Breast epithelium (tissue), 4 donors: Measurements from ENCODE around the gene DND1. TPM values are rescaled to one million over a fixed set of nuclear protein-coding genes. Genes with fewer than 3 reads are reported as not detected.
"Not testable (repeated sequence)": the region's sequence is repeated elsewhere in the genome, so short reads cannot be mapped to it uniquely, and the experiment has no call there.

Source experiments
- DNase-seq, 2 donors: peaks; one replicate each; pipeline ENCODE4 v3.0.0-alpha.2; 2019; ENCODE audit warnings: low spot score in 2 of 2
- H3K27ac ChIP-seq, 2 donors: fragments of 200-600 bp; sonication (generic) in 1 of 2; one replicate each; pipeline ENCODE4 v1.5.1; 2016 to 2019; ENCODE audit warnings: mild to moderate bottlenecking in 1 of 2
- H3K27me3 ChIP-seq, 2 donors: fragments of 200-600 bp; sonication (generic) in 1 of 2; one replicate each; pipeline versions ENCODE4 v1.5.1 to v1.6.0; 2017 to 2019; ENCODE audit warnings: control low read depth in 1 of 2, mild to moderate bottlenecking in 1 of 2
- H3K36me3 ChIP-seq: fragments of 200-600 bp; one replicate; pipeline ENCODE4 v1.5.1; 2019
- H3K4me1 ChIP-seq, 2 donors: fragments of 200-600 bp; sonication (generic); one replicate each; pipeline ENCODE4 v1.5.1; 2016 to 2019; ENCODE audit warnings: control low read depth in 1 of 2
- H3K4me3 ChIP-seq, 3 donors: fragments of 200-600 bp; sonication (generic); 1 replicate in 2 of 3; 2 replicates in 1 of 3; pipeline ENCODE4 v1.5.1; 2016 to 2019; ENCODE audit warnings: mild to moderate bottlenecking in 3 of 3, moderate library complexity in 2 of 3
- H3K9me3 ChIP-seq, 2 donors: fragments of 200-600 bp; sonication (generic) in 1 of 2; one replicate each; pipeline ENCODE4 v1.5.1; 2016 to 2019; ENCODE audit warnings: control low read depth in 1 of 2
- POLR2A ChIP-seq: fragments of 450-650 bp; IDR thresholded peaks from one replicate; pipeline ENCODE4 v1.6.1; 2016; ENCODE audit warnings: antibody characterized with exemption, mild to moderate bottlenecking, moderate library complexity
- POLR2AphosphoS5 ChIP-seq, 3 donors: sonication (generic); formaldehyde crosslinking; IDR thresholded peaks; one replicate each; pipeline ENCODE4 v1.6.1; 2017; ENCODE audit warnings: antibody characterized with exemption in 3 of 3
- intact Hi-C: fragments of 100-400 bp; cut with DNase I; formaldehyde crosslinking; loops from one replicate; pipeline ENCODE4 v1.15.1; 2023; ENCODE audit warnings: low total_unique reads
- total RNA-seq, 3 donors: library from RNA; depleted of rRNA; stranded (reverse); fragments of >200 nt; gene quantifications; one replicate each; pipeline ENCODE4 v1.1.0, GENCODE V29; 2016
- TF ChIP-seq, protein P1 (sequence below), 3 donors: fragments of 450-650 bp; IDR thresholded peaks; one replicate each; pipeline ENCODE4 v1.5.1; 2016 to 2017; ENCODE audit warnings: antibody characterized with exemption in 3 of 3, mild to moderate bottlenecking in 3 of 3, moderate library complexity in 3 of 3

Gene DND1
- total RNA-seq, 3 donors from 2014 or later: 0.88 to 2.6 (median 1.4) TPM

- intact Hi-C loops: no loop called here
- TF ChIP-seq POLR2AphosphoS5 (IDR thresholded peaks at IDR 0.05) (no peak), POLR2A (no peak)
- TF ChIP-seq, protein P1, sequence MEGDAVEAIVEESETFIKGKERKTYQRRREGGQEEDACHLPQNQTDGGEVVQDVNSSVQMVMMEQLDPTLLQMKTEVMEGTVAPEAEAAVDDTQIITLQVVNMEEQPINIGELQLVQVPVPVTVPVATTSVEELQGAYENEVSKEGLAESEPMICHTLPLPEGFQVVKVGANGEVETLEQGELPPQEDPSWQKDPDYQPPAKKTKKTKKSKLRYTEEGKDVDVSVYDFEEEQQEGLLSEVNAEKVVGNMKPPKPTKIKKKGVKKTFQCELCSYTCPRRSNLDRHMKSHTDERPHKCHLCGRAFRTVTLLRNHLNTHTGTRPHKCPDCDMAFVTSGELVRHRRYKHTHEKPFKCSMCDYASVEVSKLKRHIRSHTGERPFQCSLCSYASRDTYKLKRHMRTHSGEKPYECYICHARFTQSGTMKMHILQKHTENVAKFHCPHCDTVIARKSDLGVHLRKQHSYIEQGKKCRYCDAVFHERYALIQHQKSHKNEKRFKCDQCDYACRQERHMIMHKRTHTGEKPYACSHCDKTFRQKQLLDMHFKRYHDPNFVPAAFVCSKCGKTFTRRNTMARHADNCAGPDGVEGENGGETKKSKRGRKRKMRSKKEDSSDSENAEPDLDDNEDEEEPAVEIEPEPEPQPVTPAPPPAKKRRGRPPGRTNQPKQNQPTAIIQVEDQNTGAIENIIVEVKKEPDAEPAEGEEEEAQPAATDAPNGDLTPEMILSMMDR (IDR thresholded peaks at IDR 0.05): no peak
- DNase-seq: no peak
Measured at GRCh38 chr5:140628711-140629110, 44.7 kb downstream of the DND1 start.

DNA sequence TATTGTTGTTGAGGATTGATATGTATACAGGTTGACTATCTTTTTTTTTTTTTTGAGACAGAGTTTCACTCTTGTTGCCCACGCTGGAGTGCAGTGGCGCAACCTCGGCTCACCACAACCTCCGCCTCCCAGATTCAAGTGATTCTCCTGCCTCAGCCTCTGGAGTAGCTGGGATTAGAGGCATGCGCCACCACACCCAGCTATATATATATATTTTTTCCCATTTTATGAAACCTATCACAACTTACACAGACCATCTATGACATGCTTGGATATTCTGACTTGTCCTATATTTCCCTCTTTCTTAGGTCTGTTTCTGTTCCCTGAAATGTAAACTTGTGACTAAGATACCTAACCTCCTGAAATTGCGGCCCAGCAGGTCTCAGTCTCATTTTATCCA, 45.4 kb downstream of the DND1 start:
- intact Hi-C loops: no loop called here
- Histone ChIP-seq H3K27ac (no peak overlapping the region), H3K4me3 (no peak overlapping the region), H3K9me3 (no peaks in the 10 kb centered on the region), H3K4me1 (peaks cover 0 to 2% of the 10 kb centered on the region in 2 donors), H3K36me3 (no peaks in the 10 kb centered on the region), H3K27me3 (no peaks in the 10 kb centered on the region)
- DNase-seq: no peak
- no peak for TF ChIP-seq POLR2A
- TF ChIP-seq, protein P1 (IDR thresholded peaks at IDR 0.05): no peak

More at GRCh38 chr5:140628711-140629110, 44.7 kb downstream of the DND1 start:
- H3K27me3 ChIP-seq: no peaks in the 10 kb centered on the region
- no peak overlapping the region for H3K27ac ChIP-seq
- H3K36me3 ChIP-seq: no peaks in the 10 kb centered on the region
- no peak overlapping the region for H3K4me3 ChIP-seq
- H3K9me3 ChIP-seq: no peaks in the 10 kb centered on the region
- peaks cover 0 to 6% of the 10 kb centered on the region in 2 donors for H3K4me1 ChIP-seq

GRCh38 chr5:140624886-140625285, 48.5 kb downstream of the DND1 start:
- H3K9me3 ChIP-seq, DNase-seq, H3K4me1 ChIP-seq, H3K4me3 ChIP-seq, intact Hi-C loops, H3K27ac ChIP-seq, H3K36me3 ChIP-seq, H3K27me3 ChIP-seq: not testable (repeated sequence)

- H3K4me3 ChIP-seq, H3K36me3 ChIP-seq, H3K27me3 ChIP-seq, intact Hi-C loops, H3K27ac ChIP-seq, DNase-seq, H3K4me1 ChIP-seq, H3K9me3 ChIP-seq: not testable (repeated sequence)
Measured at GRCh38 chr5:140623061-140623460, 50.3 kb downstream of the DND1 start.

DNA sequence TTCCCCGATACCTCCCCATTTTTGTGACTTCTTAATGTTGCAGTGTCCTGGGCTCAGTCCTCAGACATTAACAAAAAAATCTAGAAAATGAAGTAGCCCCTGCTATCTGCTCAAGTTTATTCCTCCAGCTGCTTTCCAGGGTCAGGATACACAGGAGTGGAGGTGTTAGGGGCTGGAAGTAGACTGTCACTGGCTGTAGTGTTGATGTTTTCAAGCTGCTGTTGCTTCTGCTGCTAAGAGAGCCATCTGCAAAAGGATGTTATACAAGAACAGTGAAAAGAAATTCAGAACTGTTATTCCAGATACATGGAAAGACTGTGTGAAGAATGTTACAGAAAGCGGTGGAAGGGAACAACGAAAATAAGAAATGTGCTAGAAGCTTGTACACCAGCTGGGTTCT, 51.1 kb downstream of the DND1 start:
- Histone ChIP-seq H3K27me3 (no peaks in the 10 kb centered on the region), H3K27ac (no peak overlapping the region), H3K4me1 (no peaks in the 10 kb centered on the region), H3K9me3 (no peaks in the 10 kb centered on the region), H3K36me3 (no peaks in the 10 kb centered on the region), H3K4me3 (no peak overlapping the region)
- no peak for DNase-seq
- TF ChIP-seq POLR2AphosphoS5 (IDR thresholded peaks at IDR 0.05): no peak
- TF ChIP-seq, protein P1 (IDR thresholded peaks at IDR 0.05): no peak
- no peak for TF ChIP-seq POLR2A
- intact Hi-C loops: no loop called here

Other genes with a start within 250 kb of the DND1 start
- gene EIF4EBP3, start 125.9 kb downstream of the DND1 start, total RNA-seq: 10 to 100 TPM; 18.0 to 38.1 (median 24.9) TPM
- gene SRA1, start 116.1 kb downstream of the DND1 start, total RNA-seq: 10 to 100 TPM; 13.6 to 28.4 (median 24.9) TPM
- 10 to 100 TPM; 22.2 to 39.8 (median 35.7) TPM for gene APBB3, start 109.0 kb downstream of the DND1 start, total RNA-seq
- 10 to 100 TPM; 20.3 to 30.4 (median 27.0) TPM for gene SLC35A4, start 108.7 kb downstream of the DND1 start, total RNA-seq
- 100 to 1,000 TPM in 1 of 3 donors, 10 to 100 TPM in 2; 46.9 to 119 (median 65.7) TPM for gene CD14, start 40.4 kb downstream of the DND1 start, total RNA-seq
- 10 to 100 TPM; 23.0 to 45.4 (median 34.1) TPM for gene TMCO6, start 34.1 kb downstream of the DND1 start, total RNA-seq
- 10 to 100 TPM; 60.0 to 68.2 (median 67.8) TPM for gene NDUFA2, start 25.9 kb downstream of the DND1 start, total RNA-seq
- gene IK, start 25.7 kb downstream of the DND1 start, total RNA-seq: 100 to 1,000 TPM; 113 to 146 (median 138) TPM
- gene WDR55, start 8.7 kb downstream of the DND1 start, total RNA-seq: 10 to 100 TPM; 20.0 to 25.6 (median 25.3) TPM
- 10 to 100 TPM; 43.2 to 53.7 (median 53.1) TPM for gene HARS1, start 17.8 kb upstream of the DND1 start, total RNA-seq
- gene HARS2, start 17.9 kb upstream of the DND1 start, total RNA-seq: 10 to 100 TPM; 21.1 to 39.4 (median 32.4) TPM
- gene ZMAT2, start 26.9 kb upstream of the DND1 start, total RNA-seq: 10 to 100 TPM; 45.2 to 55.0 (median 52.2) TPM
- not detected for gene PCDHA1, start 112.6 kb upstream of the DND1 start, total RNA-seq
- under 1 TPM in 2 of 3 donors, not detected in 1; 0.33 to 0.59 TPM for gene PCDHA2, start 121.3 kb upstream of the DND1 start, total RNA-seq
- 1 to 10 TPM in 1 of 3 donors, under 1 TPM in 2; 0.96 to 2.8 (median 0.98) TPM for gene PCDHA3, start 127.5 kb upstream of the DND1 start, total RNA-seq
- 1 to 10 TPM in 2 of 3 donors, under 1 TPM in 1; 0.64 to 5.4 (median 2.6) TPM for gene PCDHA4, start 133.5 kb upstream of the DND1 start, total RNA-seq
- gene PCDHA5, start 148.0 kb upstream of the DND1 start, total RNA-seq: 1 to 10 TPM in 1 of 3 donors, under 1 TPM in 2; 0.16 to 1.2 (median 0.66) TPM
- gene PCDHA6, start 154.4 kb upstream of the DND1 start, total RNA-seq: 1 to 10 TPM in 2 of 3 donors, under 1 TPM in 1; 0.96 to 4.2 (median 2.6) TPM
- 1 to 10 TPM; 1.3 TPM for gene PCDHA7, start 160.7 kb upstream of the DND1 start, total RNA-seq
- gene PCDHA8, start 167.6 kb upstream of the DND1 start, total RNA-seq: under 1 TPM; 0.32 to 0.98 (median 0.88) TPM
- 1 to 10 TPM in 1 of 3 donors, under 1 TPM in 2; 0.16 to 1.5 (median 0.66) TPM for gene PCDHA9, start 174.8 kb upstream of the DND1 start, total RNA-seq
- 1 to 10 TPM in 2 of 3 donors, under 1 TPM in 1; 0.64 to 6.4 (median 4.9) TPM for gene PCDHA10, start 182.3 kb upstream of the DND1 start, total RNA-seq
- gene PCDHA11, start 195.4 kb upstream of the DND1 start, total RNA-seq: 1 to 10 TPM in 2 of 3 donors, under 1 TPM in 1; 0.48 to 4.3 (median 3.4) TPM
- 1 to 10 TPM in 2 of 3 donors, under 1 TPM in 1; 0.48 to 6.9 (median 5.0) TPM for gene PCDHA12, start 201.7 kb upstream of the DND1 start, total RNA-seq
- gene PCDHA13, start 208.5 kb upstream of the DND1 start, total RNA-seq: 1 to 10 TPM; 1.3 to 3.5 (median 1.6) TPM